Epithelial cell of proximal tubule (primary cell): ENCODE data around the gene SLC16A13. TPM values are rescaled to one million over a fixed set of nuclear protein-coding genes. Genes with fewer than 3 reads are reported as not detected.

Experiments
- DNase-seq: peaks from one replicate; pipeline ENCODE4 v3.0.0-alpha.2; 2011; ENCODE audit warnings: low read depth
- H3K4me3 ChIP-seq: 2 replicates; pipeline ENCODE4 v1.5.1; 2011; ENCODE audit warnings: low read depth, mild to moderate bottlenecking, low read length
- CTCF ChIP-seq: conservative IDR thresholded peaks from 2 replicates; pipeline ENCODE4 v1.5.1; 2012; ENCODE audit warnings: low read depth, mild to moderate bottlenecking, low read length
- total RNA-seq: library from RNA; depleted of rRNA; stranded (reverse); fragments of >200 nt; gene quantifications from 2 replicates; pipeline ENCODE4 v1.2.3, GENCODE V29; 2015

The SLC16A13 gene
- total RNA-seq, 1 donor from 2014 or later, result 3.1 TPM

- H3K4me3 ChIP-seq, result peak overlapping the region; percentile 95
- no peak for TF ChIP-seq CTCF
- no peak for DNase-seq
These were observed 24.4 kb upstream of the SLC16A13 start for GRCh38 chr17:7011415-7011814.

- no peak for TF ChIP-seq CTCF
- peak overlapping the region; percentile 95 for H3K4me3 ChIP-seq
- no peak for DNase-seq
These were observed 23.9 kb upstream of the SLC16A13 start for GRCh38 chr17:7011942-7012254.

GRCh38 chr17:7014261-7014994 lies 21.4 kb upstream of the SLC16A13 start:
- peak; percentile 48 for TF ChIP-seq CTCF
- DNase-seq, result no peak

GRCh38 chr17:7014995-7015958 lies 20.5 kb upstream of the SLC16A13 start:
- peak overlapping the region; percentile 95 for H3K4me3 ChIP-seq
- TF ChIP-seq CTCF, result no peak
- DNase-seq, result no peak

More at GRCh38 chr17:7014261-7014994, 21.4 kb upstream of the SLC16A13 start:
- H3K4me3 ChIP-seq, result peak overlapping the region; percentile 95

- no peak for TF ChIP-seq CTCF
These were observed 19.4 kb upstream of the SLC16A13 start for GRCh38 chr17:7016418-7016817.

GRCh38 chr17:7016886-7017826 lies 18.7 kb upstream of the SLC16A13 start:
- TF ChIP-seq CTCF, result no peak
- no peak for DNase-seq
- H3K4me3 ChIP-seq, result no peak overlapping the region

More at GRCh38 chr17:7016418-7016817, 19.4 kb upstream of the SLC16A13 start:
- DNase-seq, result no peak
- no peak overlapping the region for H3K4me3 ChIP-seq
